ENCODE measurements around the gene DNAJC11.

GRCh38 chr1:6726253-6726652 lies 24.6 kb upstream of the DNAJC11 start:
- TF ChIP-seq EZH2 (IDR thresholded peaks at IDR 0.05; ENCODE audit: insufficient read depth, poor library complexity, severe bottlenecking): no peak
- TF ChIP-seq EZH2phosphoT487 (IDR thresholded peaks at IDR 0.05; ENCODE audit: insufficient read depth, low read depth): no peak
